ENCODE data around the gene ABLIM2.
A peak's percentile ranks its signal among the peaks of the same experiment; 100 is the strongest.

ABLIM2 gene

DNA sequence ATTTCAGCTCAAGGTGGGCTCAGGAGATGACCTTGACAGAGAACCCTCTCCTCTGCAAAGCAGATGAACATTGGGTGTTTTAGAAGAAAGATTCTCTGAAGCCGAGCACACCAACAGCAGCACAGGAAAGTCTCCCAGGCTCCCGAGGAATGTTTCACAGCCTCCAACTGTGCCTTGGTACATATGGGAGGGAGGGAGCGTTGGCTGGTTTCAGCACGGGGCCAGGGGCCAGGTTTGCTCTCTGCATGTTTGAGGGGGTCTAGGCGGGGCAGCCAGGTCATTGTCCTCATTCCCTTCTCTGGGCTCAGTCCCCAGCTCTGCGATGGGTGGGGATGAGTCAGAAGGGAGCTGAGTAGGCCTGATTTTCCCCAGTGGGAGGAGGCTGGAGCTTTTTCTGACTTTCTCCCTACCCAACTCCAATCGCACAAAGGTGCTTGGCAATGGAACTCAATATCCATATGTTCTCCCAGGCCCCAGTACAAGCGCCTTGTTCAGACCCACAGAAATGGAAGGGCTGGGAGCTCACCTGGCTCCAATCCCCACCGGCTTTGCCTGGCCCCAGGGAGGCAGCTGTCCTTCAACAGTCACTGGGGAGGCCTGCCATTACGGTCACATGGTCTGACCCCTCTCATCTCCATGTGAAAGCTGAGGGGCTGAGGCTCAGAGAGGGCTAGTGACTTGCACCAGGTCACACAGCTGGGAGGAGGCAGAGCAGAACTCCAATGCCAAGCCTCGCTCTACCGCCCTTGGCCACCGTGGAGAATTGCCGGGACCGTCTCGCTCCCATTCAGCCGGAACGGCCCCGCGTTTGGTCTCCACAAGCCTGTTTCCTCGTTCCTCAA is 110.6 kb downstream of the ABLIM2 start:
- DNase-seq (ENCODE audit: low spot score), result no peak

DNA sequence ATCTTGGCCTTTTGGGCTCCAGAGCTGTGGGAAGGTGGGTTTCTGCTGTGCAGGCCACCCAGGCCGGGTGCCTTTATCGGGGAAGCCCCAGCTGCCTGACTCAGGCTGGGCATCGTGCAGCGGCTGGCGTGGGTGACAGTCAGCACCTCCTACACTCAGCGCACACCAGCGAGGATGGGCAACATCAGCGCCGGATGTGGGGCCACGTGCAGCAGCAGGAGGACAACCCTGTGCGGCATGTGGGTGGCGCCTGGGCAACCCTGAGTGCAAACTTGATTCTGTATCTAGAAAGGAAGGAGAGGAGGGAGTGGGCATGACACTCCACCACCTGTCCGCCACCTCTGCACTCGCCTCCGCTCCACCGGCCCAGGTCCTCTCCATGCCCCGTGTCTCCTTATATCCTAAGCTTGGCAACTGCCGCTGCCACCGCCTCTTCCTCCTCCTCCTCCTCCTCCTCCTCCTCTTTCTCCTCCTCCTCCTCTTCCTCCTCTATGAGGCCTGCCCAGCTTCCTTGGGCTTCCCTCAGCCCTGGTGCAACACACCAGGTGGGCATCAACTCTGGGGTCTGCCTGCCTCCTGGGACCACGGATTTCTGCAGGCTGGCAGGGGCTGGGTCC is 111.6 kb downstream of the ABLIM2 start:
- no peak for DNase-seq (ENCODE audit: low spot score)

DNA sequence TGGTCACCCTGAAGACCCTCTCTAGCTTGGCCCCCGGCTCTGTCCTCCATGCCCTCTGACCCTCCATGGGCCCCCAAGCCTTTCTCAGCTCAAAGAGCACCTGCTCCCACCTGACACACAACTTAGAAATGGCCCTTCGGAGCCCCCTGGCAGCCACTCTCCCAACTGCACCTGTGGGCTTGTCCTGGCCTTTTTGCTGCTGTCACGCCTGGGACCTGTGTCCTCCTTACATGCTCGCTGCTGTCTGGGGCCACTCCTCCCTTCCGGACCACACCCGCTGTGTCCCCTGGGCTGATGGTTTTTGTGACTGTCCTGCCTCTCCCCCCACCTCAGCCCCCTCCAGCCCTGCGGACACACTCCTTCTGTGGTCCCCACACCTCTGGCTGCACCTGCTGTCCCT is 112.7 kb downstream of the ABLIM2 start:
- DNase-seq (ENCODE audit: low spot score), result no peak

DNA sequence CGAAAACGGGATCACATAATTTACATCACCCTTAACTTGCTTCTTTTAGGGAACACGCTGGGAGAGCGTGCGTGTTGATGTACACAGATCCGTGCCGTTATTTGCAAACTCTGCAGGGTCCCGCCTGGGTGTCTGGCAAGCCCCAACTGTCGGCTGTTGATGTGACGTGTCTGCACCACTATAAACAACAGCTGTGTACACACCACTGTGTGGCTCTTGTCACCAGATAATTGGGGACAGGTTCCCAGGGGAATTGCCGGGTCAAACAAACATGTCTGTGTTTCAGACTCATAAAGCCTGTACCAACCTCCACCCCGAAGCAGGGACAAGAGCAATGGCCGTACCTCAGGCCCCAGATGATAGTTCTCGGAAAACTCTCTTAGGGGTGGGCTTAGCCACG is 113.9 kb downstream of the ABLIM2 start:
- DNase-seq (ENCODE audit: low spot score), result no peak

DNA sequence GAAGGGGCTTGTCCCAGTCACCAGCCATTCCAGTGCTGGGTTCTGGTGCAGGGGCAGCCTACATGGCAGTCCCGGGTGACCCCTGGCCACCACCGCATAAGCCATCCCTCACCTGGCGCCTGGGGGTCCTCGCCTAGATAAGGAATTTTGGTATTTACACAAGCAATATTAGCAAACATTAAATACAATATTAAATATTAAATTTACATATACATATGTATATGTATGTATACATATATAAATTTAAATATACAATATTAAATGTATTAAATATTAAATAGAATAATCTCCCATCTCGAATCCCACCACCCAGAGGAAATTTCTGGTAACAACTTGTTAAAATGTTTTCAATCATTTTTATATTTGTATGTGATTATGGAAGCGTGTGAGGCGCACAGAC is 114.4 kb downstream of the ABLIM2 start:
- DNase-seq (ENCODE audit: low spot score), result no peak

DNA sequence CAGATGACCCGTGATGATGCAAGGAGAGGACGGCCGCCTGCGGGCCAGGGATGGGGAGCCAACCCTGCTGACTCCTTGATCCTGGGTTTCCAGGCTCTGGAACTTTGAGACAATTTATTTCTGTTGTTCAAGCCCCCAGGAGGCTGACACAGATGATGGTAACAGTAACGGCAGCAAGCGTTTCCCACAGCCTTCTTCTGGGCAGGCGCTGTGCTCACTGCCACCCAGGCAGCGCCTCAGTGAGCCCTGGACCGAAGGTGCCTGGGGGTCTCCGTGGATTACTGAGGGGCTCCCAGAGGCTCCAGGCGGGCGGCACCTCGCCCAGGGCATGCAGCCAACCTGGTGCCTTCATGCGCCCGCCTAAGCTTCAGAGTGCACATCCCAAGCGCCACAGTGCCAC is 115.0 kb downstream of the ABLIM2 start:
- DNase-seq (ENCODE audit: low spot score), result no peak

DNA sequence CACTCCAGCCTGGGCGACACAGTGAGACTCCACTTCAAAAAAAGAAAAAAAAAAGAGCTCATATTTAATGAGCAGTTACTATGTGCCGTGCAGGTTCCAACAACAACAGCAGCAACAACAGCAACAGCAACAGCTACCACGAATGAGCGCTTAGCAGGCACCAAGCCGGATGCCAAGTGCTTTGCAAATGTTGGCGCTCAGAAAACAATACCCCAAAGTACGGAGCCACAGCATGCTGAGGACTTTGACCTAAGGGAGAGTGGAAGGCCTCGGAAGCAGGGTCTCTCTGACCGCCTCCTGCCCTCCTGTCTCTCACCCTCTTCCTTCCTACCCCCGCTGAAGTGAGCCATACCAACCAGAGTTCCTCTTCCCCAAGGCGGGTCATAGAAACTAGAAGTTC is 116.7 kb downstream of the ABLIM2 start:
- no peak for DNase-seq (ENCODE audit: low spot score)

DNA sequence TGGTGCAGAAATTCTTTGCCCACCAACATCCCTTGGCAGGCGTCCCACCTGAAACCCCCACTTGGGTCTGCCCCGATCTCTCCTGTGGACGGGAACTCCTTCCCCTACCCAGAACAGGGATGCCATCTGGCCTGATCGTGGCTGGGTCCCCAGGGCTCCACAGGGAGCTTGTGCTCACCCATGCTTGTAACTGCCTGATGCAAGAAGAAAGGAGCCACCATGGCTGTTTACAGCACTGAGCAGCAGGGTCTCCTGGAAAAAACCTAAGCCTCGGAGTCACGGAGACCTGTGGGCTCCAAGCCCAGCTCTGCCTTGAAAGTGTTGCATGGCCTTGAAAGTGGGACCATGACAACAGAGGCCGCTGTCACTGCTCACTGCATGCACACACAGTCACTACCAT is 117.4 kb downstream of the ABLIM2 start:
- no peak for DNase-seq (ENCODE audit: low spot score)

DNA sequence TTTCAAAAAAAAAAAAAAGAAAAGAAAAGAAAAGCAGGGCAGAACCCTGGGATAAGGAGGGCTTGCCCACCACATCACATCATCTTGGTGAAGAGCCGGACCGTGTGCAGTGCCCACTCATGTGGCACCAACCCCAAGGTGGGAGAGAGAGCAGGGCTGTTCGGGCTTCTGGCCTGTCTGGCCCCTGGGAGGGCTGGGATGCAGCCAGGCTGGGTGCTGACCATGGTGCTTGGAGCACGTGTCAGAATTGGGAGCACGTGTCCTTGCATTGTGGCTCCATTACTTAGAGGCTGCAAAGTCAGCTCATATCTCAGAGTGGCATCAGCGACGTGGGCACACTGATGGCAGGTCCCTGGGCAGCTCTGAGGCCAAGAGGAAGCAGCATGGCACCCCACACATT is 118.0 kb downstream of the ABLIM2 start:
- DNase-seq (ENCODE audit: low spot score), result no peak

DNA sequence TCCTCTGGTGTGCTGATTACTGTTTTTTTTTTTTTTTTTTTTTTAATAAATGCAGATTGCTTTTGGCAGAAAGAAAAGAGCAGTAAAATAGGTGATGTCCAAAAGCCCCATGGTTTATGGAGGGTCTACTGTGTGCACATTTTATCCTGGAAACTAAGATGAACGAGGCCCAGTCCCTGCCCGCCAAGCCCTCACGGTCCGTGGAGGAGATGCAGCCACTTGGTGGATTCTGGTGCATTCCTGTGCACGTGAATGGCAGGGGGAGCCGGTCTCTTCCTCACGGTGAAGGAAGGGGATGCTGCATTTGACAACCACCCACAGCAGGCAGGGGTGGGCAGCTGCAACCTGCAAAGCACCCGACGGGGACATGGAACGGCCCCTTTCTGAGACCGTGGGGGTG is 118.8 kb downstream of the ABLIM2 start:
- DNase-seq (ENCODE audit: low spot score), result no peak

DNA sequence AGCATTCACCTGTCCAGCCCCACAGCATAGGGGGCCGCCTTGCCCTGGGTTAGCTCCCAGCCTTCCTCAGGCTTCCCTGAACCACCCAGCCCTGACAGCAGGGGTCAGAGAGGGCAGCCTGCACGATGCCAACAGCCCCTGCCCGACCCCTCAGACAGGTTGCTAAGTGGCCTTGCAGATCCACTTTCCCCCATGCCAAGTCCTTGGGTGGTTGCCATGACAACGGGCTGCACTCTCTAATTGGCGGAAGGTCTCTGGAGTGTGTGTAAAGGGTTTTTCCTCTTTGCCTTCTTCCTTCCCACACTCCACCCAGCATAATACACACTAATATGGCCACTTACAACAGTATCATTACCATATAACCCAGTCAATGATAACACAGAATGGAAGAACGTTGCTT is 119.3 kb downstream of the ABLIM2 start:
- no peak for DNase-seq (ENCODE audit: low spot score)

DNA sequence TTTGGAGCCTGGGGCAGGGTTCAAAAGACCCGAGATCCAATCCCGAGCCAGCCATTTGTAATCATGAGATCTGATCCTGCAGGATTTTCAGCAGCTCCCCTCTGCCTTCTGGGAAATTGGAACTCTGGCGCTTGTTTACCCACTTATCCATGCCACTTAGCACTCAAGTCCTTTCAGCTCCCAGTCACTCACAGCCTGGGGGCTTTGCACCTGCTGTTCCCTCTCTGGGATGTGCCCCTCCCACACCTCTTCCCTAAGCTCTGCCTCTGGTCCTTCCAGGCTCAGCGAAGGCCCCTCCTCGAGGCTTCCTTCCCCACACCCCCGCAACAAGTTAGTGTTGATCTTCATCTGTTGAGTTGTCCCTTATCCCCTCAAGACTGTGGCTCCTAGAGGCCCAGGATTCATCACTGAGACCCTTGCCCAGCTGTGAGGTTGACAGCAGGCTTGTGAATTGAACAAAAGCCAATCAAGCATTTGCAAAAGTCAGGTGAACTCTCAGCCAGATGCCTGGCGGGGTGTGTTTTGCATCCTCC is 119.8 kb downstream of the ABLIM2 start:
- DNase-seq (ENCODE audit: low spot score), result no peak

DNA sequence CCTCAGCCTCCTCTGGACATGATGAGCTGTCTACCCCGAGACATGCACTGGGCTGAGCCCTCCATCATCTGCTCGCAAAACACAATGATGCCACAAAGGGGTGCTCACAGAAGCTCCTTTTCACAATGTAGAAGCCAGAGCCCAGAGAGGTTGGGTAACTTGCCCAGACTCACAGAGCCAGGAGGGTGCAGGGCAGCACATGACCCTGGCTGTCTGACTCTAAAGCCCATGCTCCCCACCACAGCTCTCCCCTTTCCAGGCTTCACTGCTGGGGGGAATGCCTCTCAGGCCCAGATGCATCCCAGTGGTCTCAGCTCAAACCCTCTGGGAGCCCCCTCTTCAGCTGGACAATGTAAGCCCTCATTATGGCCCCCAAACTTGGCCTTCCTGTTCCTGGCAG is 120.5 kb downstream of the ABLIM2 start:
- no peak for DNase-seq (ENCODE audit: low spot score)

DNA sequence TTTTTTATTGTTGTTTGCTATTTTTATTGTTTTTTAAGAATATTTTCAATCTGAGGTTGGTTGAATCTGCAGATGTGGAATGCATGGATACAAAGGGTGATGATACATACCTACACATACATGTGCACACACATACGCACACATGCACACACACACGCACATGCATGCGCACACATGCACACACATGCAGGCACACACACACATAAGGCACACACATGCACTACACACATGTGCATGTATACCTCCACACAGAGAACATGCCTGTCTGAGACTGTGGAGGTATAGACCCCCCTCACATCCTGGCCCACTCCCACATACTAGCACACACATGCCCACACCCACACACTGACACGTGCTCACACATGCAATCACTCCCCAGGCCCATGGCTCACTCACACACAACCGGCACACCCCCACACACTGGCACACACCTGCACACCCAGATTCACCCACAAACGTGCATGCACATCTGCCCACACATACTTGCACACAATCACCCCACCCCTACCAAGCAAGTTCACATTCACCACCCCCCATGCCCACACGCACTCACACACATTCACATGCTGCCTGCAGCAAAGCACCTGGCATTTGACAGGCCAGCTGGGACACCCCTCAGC is 121.4 kb downstream of the ABLIM2 start:
- DNase-seq (ENCODE audit: low spot score), result no peak

DNA sequence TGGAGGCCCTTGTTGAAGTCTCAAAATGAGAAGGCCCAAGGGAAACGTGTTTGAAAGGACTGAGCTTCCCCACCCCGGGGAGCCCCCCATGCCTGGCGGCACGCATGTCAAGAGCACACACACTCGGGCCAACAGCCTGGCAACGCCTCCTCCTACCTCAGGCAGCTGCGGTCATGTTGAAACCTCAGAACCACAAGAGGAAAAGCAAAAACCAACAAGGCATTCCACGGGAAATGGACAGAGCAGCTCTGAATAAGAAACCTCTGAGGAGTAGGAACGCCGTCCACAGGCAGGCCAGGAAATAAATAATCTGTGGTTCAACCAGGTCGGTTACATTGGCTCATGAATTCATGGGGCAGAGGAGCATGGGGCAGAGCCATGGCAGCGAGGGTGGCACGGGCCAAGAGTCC is 123.2 kb downstream of the ABLIM2 start:
- DNase-seq (ENCODE audit: low spot score), result peak; percentile 8

DNA sequence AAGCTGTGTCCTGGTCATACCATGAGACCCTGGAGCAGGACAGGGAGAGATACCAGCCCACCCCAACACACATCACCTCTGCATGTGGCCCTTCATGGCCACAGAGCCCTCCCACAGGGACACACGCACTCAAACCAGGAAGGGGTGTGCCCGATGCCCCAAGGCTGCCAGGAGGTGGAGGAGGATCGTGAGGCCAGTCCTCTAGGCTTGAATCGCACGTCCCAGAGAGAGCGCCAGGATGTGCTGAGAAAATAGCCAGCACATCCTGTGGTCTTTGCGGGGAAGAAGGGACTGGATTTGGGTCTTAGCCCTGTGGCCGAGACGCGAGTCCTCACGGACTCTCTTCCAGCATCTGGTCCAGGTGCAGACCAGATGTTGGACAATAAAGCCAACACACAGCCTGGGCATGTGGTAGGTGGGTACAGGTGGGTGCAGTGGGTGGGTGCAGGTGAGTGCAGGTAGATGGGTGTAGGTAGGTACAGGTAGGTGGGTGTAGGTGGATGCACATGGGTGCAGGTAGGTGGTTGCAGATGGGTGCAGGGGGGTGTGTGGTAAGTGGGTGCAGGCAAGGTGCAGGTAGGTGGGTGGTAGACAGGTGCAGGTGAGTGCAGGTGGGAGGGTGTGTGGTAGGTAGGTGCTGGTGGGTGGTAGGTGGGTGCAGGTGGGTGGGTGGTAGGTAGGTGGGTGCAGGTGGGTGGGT is 124.6 kb downstream of the ABLIM2 start:
- DNase-seq (ENCODE audit: low spot score), result no peak

DNA sequence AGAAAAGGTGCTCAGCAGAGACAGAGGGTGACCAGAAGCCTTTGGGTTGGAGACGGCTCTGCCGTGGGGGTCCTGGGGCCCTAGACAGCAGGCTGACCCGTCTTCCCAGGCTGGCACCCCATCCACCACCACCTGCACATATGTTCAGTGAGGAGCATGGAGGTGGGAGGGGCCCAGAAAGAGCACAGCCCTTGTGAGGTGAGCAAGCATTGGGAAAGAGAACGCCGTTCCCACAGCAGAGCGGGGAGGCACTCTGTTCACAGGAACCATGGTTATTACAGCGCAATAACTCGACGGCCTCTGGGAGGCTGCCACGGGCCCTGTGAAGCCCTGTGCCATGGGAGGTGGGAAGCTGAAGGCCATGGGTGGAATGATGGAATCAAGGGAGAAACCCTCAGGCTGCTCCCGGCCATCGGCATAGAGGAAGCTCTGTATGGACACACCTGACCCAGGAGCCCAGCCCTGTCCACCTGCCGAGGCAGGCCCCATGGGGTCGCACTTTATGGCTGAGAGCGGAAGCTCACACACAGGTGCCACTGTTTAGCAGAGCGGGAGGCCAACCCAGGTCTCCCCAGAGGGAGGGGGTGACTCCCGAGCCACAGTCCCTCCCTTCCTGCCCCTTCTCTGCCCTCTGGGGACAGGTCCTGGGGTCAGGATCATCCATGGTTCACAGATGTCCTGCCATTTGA is 125.4 kb downstream of the ABLIM2 start:
- no peak for DNase-seq (ENCODE audit: low spot score)

DNA sequence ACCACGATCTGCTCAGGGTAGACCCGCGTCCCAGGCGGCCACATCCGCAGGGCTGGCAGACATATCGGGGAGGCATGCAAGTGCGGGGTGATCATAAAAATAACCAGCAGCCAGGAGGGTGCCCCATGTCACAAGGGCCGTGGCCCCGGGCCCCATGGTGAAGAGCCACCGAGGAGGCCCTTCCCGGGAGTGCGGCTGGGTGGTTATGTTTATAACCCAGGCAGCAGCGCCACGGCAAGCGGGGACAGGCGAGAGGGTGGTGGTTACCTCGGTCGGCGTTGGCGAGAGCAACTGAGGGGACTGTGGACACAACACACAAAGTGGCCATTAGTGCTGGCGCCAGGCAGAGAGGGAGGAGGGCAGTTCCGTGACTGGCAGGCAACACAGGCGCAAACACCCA is 126.2 kb downstream of the ABLIM2 start:
- no peak for DNase-seq (ENCODE audit: low spot score)

DNA sequence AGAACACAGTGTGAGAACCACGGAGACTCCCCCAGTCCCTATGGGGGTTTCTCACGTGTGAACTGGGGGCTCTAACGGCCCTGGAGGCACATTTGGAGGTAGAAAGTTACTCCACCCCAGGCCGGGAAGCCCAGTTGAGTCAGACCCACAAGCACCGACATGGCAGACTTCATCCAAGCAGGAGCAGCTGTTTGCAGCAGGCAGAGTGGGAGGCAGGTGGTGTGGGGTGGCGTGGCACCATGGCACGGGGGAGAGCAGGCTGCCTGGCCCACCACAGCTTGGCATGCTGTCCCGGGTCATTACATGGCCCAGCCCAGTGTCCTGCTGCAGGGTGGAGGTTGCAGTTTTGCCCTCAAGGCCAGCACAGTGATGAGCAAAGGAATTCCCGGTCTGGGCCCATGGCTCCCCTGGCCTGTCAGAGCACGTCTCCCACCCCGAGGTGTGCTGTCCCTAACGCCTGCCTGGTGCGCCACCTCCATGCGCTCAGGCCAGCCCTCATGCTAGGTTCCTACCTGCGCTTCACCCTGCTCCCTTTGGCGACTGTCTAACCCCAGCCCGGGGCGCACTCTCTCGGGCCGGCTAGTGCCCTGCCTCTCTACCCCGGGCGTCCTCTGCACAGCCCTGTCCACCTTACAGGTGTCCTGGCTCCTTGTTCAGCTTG is 128.4 kb downstream of the ABLIM2 start:
- no peak for DNase-seq (ENCODE audit: low spot score)

DNA sequence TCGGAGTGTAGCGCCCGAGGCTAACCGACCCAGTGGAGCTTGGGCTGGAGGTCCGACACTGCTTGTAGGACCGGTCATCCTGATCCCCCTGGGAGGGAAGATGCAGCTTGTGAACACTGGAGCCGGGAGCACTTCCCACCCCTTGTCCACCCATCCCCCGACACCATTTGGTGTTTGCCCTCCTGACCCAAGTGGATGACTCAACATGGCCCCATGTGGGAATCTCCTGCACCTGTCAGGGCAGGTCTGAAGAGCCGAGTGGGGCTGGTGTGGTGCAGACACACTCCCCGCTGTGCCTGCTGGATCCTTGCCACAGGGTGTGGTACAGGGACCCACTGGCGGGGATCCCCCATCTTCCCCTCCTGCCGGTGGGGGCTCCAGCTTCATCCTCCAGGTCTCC is 128.9 kb downstream of the ABLIM2 start:
- DNase-seq (ENCODE audit: low spot score), result no peak

DNA sequence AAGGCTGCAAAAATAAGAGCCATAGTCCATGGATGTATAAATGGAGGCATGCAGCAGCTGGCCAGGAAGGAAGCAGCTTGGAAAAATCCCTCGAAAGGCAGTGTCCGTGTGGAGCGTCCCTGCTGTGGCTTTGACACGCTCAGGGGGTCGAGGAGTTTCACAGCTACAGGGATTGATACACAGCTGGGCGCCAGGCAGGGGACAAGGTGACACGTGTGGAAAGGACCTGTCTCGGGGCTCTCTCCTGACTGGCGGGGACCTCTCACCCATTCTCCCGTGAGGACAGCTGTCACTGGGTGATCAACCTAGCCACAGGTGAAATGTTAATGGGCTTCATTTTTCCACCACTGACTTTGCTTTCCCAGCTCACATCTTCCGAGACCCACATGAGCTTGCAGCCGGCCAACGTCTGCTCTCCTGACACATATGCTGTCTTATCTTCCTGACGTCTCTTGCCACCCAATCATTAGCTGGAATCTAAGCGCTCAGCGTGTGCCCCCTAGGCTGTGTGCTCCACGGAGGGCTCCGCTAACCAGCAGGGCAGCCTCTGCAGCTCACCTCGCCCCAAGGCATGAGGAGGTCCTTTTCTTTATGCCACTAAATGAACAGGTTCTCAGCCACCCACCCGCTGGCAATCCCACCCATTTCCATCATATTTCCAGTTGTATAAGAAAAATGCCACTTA is 129.6 kb downstream of the ABLIM2 start:
- no peak for DNase-seq (ENCODE audit: low spot score)

Data from kidney capillary endothelial cell (primary cell).